WTC11 (cell line): ENCODE results near the gene SNAP25.

Experiments used
- CTCF ChIP-seq: fragments of 200-600 bp; IDR thresholded peaks from 2 replicates; pipeline ENCODE4 v1.8.0; 2022; ENCODE audit warnings: antibody characterized with exemption
- ETV6 ChIP-seq: sonication (generic); formaldehyde crosslinking; IDR thresholded peaks from 2 replicates; pipeline ENCODE4 v1.8.1; 2022; ENCODE audit warnings: mild to moderate bottlenecking, missing genetic modification reagents
- ZNF263 ChIP-seq: sonication (generic); formaldehyde crosslinking; IDR thresholded peaks from 2 replicates; pipeline ENCODE4 v1.8.1; 2022; ENCODE audit warnings: low read depth, mild to moderate bottlenecking, moderate library complexity, missing genetic modification reagents
- ZNF416 ChIP-seq: fragments of 250-450 bp; sonication (Bioruptor Pico); IDR thresholded peaks from 2 replicates; pipeline ENCODE4 v1.9.0; 2021; ENCODE audit warnings: mild to moderate bottlenecking, inconsistent platforms
- TF ChIP-seq, protein P1 (sequence below): sonication (generic); formaldehyde crosslinking; IDR thresholded peaks from 2 replicates; pipeline ENCODE4 v1.8.0; 2023; ENCODE audit warnings: missing genetic modification reagents

- TF ChIP-seq CTCF, result no peak
- TF ChIP-seq, protein P1, sequence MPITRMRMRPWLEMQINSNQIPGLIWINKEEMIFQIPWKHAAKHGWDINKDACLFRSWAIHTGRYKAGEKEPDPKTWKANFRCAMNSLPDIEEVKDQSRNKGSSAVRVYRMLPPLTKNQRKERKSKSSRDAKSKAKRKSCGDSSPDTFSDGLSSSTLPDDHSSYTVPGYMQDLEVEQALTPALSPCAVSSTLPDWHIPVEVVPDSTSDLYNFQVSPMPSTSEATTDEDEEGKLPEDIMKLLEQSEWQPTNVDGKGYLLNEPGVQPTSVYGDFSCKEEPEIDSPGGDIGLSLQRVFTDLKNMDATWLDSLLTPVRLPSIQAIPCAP (CRISPR knock-in tag), result no peak
- no peak for TF ChIP-seq ZNF416 (CRISPR knock-in tag)
- no peak for TF ChIP-seq ETV6 (CRISPR knock-in tag)
- no peak for TF ChIP-seq ZNF263 (CRISPR knock-in tag)
These were observed 58.4 kb downstream of the SNAP25 start for GRCh38 chr20:10276878-10277580.
